GM21723 (cell line): Measurements from ENCODE around the gene GLRX3.
"Not testable (repeated sequence)": the region's sequence is repeated elsewhere in the genome, so short reads cannot be mapped to it uniquely, and the experiment has no call there.

Source experiments
- ATAC-seq: cut with Tn5 transposase; IDR thresholded peaks from one replicate; pipeline ENCODE4 v1.9.1; 2021; ENCODE audit warnings: mild to moderate bottlenecking, moderate library complexity; ENCODE audit not compliant: unreplicated experiment

GLRX3 gene

DNA sequence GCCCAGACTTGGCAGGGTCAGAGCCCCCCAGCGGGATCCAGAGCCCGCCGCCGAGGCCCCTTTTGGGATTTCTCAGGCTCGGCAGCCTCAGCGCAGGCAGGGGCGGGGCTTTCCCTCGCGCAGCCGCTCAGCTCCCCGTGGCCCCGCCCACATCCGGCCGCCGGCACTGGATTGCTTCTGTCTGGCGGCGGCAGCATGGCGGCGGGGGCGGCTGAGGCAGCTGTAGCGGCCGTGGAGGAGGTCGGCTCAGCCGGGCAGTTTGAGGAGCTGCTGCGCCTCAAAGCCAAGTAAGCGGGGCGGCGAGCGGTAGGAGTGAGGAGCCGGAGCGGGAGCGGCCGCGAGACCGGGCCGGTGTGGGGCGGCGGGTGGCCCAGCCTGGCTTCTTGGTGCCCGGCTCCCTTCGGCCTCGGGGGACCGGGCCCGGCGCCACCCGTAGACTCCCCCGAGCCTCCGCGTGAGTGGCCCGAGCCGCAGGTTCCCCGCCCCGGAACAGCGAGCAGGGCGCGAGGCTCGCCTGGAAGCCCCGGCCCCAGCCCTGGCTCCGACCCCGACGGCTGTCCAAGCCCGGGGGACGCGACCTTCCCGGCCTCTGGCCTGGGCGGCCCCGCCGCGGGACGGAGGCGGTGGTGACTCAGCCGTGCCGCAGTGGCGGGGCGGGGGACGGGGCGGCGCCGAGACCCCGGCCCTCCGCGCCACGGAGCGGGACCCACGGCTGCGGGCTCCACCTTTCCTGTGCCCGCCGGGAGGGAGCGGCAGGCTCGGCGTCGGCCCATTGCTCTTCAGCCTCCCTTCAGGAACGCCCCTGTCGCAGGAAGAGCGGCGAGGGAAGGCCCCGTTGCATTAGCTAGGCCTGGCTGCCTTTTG is at the start of gene GLRX3:
Gene GLRX3 (plus strand): TSS at position 166 of the 864 bp plus-strand sequence. CDS start 30 bp downstream, at position 196.
- ATAC-seq = peak; percentile 88

DNA sequence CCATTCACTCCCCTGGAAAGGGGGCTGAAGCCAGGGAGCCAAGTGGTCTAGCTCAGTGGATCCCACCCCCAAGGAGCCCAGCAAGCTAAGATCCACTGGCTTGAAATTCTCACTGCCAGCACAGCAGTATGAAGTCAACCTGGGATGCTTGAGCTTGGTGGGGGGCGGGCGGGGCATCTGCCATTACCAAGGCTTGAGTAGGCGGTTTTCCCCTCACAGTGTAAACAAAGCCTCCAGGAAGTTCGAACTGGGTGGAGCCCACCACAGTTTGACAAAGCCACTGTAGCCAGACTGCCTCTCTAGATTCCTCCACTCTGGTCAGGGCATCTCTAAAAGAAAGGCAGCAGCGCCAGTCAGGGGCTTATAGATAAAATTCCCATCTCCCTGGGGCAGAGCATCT is 45.6 kb upstream of the GLRX3 start:
- ATAC-seq = not testable (repeated sequence)

DNA sequence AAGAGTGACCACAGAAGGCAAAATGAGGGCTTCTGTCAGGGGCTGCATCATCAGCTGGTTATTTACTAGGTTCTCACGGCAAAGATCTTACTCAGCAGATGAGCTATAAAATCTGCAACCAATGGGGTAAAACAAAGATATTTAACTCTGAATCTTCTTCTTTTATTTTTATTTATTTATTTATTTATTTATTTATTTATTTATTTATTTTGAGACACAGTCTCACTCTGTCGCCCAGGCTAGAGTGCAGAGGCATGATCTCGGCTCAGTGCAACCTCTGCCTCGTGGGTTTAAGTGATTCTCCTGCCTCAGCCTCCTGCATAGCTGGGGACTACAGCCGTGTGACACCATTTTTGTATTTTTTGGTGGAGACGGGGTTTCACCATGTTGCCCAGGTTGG is 36.8 kb upstream of the GLRX3 start:
- ATAC-seq = no peak

DNA sequence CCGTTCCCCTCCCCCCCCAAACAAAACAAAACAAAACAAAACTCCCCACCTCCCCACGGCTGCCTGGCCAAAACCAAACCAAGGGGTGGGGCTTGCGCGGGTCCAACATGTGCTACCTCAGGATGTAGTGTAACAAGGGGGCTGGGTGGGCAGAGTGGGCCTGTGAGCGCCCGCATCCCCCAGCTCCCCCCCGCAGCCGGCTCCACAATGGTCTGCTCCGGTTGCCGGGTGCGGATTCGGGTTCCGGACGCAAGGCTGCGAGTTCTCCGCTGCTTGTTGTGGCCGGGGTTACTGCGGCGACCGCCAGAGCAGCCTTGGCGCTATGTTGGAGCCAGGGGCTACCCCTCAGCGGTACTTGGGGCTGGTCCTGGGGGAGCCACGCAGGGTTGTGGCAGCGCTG is 30.5 kb upstream of the GLRX3 start:
- no peak for ATAC-seq

DNA sequence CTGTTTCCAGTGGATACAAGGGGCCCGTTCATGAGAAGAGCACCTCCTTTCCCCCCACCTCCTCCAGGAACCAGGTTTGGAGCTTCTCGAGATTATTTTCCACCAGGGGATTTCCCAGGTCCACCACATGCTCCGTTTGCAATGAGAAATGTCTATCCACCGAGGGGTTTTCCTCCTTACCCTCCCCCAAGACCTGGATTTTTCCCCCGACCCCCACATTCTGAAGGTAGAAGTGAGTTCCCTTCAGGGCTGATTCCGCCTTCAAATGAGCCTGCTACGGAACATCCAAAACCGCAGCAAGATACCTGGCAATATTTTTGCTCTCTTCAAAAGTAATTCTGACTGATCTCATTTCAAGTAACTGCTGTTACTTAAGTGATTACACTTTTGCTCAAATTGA is 28.0 kb upstream of the GLRX3 start:
- ATAC-seq = not testable (repeated sequence)

DNA sequence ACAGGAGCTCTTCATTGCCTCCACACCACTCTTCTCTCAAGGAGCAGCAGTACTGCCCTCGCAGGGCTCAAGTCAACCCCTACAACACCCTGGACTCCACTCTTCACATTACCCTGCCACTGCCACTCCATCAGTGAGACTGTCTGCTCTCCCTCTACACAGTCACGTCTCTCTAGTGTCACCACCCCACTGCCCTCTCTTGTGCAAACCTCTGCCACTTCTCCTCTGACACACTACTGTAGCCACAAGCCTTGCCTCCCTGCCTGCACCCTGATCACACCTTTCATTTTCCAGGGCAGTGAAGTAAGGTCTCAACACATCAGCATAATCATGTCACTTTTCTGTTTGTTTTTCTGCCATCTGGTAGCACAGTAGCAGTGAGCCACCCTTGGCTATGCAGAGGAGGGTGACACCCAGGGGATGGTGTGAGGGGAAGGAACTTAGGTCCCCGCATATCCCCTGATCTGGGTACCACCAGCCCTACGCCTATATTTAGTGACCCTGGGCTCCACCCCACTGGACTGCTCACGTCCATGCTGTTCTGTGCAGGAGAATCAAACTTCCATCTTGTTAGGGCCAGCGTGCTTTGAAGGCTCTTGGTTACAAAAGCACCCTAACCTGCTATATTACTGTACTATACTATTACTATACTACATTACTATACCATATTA is 27.1 kb upstream of the GLRX3 start:
- no peak for ATAC-seq

DNA sequence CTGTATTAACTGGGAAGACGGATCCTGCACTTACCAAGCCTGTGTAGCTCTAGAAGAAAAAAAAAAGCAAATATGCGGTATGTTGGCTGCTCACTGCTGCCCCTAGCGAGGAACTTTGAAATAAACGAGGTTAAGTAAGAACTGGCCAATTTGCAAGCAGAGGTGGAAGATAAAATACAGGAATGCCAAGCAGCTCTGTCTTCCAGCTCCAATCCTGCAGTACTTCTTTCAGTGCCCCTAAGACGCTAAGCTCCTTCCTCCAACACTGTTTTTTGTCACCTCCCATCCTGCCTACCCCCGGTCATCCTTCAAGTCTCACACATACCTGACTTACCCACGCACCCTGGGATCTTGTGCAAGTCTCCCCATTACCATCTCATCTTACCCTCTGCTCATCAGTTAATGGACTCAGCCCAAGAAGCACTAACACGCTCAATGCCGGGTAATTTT is 26.4 kb upstream of the GLRX3 start:
- peak; percentile 8 for ATAC-seq

DNA sequence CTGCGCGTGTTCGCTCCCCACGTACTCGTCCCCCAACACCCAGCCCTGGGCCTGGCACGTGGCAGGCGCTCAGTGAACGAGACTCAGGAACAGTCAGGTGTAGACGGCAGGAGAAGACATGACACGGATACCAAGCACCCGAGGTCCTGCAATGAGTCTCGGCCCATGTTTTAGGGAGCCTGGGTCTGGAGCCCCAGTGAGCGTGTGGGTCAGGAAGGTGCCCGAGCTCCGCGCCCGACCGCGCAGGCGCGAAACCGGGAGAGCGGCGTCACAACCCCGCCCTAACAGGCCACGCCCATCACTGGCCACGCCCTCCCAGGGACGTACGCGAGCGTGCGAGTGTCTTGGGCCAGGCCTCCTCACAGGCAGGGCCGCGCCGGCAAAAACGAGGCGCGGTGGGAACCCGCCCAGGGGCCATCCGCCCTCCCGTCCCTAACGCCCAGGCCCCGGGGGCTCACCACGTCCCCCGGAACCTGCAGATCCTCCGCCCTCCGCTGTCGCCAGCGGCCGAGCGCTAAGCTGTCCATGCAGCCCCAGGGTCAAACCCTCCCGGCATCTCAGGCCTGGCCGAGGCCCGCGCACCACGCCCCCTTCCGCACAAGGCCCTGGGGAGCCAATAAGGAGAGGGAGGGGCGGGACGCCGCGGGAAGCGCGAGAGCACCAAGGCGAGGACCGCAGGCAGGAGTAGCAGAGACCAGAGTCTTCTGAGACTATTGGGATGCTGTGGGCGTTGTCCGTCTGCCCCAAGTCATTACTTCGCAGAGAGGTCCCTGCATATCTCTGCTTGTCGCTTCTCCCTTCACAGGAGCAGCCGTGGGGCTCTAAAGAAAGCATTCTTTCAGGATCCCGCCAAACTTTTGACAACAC is 25.7 kb upstream of the GLRX3 start, which contains the start of gene C10orf143:
Gene C10orf143 (minus strand): TSS at position 585 of the 867 bp plus-strand sequence. CDS start 58 bp downstream, at position 527.
- peak; percentile 83 for ATAC-seq

DNA sequence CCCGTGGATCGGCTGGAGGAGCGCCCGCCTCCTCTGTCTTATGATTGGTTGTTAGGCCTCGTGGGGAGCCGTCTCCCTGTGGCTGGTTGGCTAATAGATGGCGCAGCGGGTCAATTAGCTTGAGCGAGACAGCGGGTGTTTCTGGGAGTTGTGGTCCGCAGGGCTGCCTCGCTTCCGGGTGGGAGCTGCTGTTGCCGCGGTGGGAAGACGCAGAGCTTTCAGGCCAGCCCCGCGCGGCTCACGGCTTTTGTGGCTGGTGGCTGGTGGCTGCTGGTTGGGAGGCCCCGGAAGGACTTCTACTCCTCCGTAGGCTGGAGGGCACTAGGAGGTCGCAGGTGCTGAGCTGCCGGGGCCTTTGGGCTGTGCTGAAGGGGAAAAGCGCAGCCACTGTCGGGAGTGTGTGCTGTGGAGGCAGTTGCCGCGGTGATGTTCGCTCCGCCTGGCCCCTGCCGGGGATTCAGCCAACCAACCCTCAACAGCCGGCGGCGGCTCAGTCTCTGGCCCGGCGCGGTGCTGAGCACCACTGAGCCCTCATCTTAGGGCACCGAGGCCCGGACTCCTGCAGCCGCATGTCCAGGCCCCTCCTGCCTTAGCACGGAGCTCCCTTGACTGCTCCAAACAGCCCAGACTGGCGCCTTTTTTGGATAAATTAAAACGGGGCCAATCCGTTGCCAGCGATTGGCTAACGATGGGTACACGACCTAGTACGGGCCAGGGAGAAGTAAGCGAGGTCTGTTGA is 24.9 kb upstream of the GLRX3 start:
- ATAC-seq = peak; percentile 89

DNA sequence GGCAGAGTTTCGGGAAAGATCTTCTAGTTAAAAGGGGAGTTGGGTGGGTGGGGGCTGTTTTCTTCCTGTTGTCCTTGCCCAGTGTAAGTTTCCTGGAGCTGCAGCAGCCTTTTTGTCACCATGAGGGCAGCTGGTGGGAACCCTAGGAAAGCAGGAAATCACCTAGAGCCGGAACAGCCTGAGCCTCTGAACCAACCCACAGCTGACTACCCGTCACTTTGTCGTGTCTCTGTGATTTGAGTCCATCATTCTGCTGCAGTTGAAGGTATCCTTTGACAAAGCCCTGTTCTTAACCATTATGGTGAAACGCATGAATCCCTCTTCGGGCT is 24.4 kb upstream of the GLRX3 start:
- ATAC-seq = no peak

DNA sequence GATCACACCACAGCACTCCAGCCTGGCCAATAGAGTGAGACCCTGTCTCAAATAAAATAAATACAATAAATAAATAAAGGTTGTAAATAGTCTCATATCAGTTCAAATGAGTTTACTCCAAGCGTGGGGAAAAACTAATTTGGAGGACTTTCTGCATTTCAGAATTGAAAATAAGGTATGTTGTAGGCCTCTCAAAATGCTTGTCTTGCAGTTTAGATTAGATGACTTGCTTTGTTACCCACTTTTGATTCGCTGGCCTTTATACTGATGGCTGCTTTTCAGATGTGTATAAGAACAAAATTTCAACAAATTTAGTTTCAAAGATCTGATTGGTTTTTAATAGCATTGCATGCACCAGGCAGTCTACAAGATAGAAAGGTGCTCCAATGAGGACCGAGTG is 23.4 kb upstream of the GLRX3 start:
- ATAC-seq = no peak

DNA sequence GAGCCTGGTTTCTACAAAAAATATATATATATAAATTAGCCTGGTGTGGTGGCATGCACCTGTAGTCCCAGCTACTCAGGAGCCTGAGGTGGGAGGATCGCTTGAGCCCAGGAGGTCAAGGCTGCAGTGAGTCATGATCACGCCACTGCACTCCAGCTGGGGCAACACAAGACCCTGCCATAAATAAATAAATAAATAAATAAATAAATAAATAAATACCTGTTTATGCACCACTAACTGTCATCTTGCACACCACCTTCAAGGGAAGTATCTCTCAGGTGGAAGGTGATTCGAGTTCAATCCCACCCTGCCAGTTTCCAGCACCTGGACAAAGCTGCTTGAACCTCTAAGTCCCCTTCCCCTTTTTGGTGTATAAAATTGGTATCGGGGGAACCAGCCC is 19.2 kb upstream of the GLRX3 start:
- not testable (repeated sequence) for ATAC-seq

DNA sequence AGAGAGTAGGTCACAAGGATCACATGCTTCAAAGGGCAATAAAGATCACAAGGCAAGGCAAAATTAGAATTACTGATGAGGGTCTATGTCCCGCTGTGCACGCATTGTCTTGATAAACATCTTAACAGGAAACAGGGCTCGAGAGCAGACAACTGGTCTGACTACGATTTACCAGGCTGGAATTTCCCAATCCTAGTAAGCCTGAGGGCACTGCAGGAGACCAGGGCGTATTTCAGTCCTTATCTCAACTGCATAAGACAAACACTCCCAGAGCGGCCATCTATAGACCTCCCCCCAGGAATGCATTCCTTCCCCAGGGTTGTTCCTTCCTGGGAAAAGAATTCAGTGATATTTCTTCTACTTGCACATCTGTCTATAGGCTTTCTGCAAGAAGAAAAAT is 18.7 kb upstream of the GLRX3 start:
- ATAC-seq = not testable (repeated sequence)

DNA sequence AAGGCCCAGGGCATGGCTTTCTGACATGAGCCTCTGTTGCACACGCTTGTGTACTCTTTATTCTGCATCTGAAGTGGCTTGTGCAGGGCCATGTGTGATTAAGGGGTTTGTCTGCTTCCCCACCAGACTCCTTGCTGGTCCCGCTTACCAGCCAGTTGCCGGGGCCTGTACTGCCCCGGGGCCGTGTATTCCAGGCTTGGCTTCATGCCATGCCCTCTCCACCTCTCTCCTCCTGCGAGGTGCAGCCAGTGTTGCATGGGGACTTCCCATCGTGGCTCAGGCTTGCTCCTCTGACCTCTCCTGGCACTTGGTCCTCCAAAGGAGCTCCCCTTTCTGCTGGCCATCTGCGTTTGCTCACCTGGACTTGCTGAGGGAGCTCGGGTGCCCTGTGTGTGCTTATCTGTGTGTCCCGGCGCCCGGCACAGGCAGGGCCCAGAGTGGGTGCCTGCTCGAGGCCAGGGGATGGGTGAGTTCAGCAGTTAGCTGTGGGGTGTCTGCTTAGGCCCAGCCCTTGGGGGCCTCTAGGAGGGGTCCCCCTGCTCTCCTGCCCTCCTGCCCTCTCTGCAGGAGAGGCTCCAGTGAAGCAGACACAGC is 14.6 kb upstream of the GLRX3 start:
- no peak for ATAC-seq

DNA sequence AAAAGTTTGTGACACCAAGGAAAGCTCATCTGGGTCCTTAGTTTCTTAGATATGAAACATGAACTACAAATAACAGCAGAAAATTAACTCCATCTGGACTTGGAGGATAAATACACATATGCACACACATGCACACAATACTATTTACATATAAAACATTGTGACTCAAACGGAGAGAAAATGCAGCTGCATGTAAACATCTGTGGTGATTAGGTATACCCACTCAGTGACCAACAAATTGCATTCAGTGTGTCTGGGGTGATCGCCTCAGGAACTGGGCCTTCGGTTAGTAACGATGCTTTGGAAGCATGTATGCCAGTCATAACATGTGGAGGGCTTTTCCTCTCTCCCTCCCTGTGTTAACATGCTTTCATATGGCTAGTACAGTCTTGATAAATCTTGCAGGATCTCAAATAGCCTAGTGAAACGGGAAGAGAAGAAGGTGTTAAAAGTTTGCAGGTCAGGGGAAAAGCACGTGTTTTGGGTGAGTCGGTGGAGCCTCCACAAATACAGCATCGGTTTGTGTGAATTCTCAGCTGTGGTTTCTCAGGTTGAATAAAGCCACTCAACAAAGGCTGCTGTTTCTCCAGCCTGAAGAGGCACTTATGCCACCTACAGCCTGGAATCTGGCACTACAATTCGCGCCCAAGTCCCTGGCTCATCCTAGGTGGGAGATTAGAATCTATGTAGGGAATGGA is 8.7 kb upstream of the GLRX3 start:
- ATAC-seq = peak; percentile 97

DNA sequence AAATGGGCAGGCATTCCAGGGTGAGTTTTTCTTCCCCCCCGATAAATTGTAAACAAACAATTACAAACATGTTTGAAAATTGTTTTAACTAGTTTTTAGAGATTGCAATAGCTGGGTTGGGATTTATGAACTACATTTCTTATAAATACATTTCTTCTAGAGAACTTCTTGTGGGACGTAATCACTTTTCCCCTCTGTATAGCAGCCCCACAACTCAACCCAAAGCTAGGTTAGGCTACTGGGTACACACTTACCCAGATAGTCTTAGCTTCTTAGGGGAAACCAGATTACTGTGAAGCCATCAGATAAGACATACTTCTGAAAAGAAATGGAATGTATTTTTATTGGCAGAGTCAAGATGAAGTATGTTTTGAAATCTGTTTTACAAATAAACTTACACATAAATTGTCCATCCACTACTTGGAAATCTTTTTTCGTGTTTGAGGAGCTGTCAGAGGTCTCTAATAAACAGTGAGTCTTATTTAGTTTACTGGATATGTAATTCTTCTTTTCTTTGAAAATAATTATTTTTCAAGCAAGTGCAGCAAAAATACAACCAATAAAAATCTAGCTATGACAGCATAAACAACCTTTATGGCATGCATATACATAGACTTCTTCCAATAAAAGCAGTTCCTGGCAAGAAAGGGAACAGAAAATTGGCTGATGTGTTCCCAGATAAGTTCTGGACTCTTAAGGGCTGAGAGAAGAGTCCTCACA is 8.0 kb upstream of the GLRX3 start:
- no peak for ATAC-seq

DNA sequence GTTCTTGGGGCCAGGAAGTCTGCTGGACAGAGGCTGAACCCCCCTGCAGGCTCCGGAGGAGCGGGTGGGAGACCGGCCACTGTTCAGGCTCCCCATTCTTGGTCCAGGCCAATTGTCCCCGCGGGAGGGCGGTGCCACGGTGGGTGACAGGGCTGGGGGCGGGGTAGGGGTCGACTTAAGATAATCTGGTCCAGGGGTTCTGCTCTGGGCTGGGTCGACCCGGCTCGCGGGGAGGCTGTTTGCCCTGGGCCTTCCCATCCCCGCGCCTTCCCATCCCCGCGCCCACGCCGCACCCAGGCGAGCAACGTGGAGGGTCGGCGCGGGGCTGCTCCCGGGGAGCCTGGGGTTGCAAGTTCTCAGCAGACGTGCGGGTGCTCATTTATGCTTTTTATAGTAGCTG is 7.3 kb upstream of the GLRX3 start:
- no peak for ATAC-seq

DNA sequence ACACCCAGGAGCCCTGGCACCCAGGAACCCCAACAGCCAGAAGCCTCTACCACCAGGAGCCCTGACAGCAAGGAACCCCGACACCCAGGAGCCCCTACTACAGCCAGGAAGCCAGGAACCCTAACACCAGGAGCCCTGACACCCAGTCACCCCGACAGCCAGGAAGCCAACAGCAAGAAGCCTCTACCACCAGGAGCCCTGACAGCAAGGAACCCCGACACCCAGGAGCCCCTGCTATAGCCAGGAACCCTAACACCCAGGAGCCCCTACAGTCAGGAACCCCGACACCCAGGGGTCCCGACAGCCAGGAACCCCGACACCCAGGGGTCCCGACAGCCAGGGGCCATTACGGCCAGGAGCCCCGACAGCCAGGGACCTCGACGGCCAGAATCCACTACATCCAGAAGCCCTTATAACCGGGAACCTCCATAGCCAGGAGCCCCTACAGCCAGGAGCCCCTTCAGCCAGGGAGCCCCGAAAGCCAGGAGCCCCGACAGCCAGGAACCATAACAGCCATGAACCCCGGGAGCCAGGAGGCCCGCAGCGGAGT is 440 bp upstream of the GLRX3 start:
- peak; percentile 20 for ATAC-seq

DNA sequence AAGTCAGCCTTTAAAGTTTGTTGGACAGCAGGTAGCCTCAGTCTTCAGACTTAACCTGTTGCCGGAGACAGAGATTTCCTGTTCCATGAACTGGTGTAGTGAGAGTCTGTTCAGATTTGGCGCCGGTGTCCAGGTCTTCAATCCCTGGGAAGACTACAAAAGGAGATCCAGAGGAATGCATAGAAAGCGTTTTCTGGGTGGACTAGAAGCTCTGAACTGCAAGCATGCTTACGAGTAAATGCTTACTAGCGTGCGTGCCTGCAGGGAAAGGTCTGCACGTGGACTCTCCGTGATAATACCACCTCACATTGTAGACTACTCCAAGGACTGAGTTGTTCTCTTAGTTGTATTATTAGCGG is 878 bp downstream of the GLRX3 start:
- peak; percentile 0 for ATAC-seq
